ENCODE measurements around the gene ELP5.

ELP5 gene

DNA sequence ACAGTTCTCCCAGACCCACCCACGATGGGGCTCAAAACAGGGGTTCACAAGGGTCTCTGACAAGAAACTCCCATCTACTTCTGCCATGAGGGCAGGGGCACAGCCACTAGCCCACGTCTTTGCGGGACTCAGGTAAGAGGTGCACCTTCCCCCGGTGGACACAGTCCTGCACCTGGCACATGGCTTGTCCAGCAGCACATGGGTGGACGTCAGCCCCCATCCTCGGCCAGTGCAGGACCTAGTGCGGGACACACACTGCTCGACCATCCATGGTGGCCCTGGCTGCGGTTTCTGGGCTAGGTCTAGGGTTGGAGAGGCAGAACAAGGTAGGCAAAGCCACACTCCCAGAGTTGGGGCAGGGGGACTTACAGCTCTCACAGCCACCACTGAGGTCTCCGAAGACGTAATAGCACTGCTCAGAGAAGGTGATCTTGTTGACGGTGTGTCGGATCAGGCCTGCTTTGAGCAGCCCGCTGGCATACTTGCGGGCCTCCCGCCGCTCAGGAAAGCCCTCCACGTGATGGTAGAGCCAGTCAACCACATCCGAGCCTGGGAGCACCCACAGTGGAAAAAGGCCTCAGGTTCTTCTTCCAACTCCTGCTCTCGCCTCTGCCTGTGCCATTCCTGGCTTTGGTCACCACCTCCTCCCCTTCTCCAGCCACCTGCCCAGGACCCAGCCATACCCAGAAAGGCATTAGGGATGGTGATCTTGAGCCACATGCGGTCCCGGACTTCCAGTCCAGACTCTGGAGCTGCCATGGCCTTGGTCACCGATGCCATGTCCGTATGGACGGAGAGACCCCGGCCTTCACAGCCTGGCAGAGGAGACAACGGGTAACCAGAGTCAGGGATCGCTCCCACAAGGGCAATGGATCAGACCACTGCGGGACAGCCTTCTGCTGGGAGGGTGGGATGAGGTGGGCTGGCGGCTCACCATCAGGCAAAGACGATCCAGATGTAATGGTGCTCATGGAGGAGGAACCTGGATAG lies 25.0 kb upstream of the ELP5 start:
- Histone ChIP-seq H2AFZ (ENCODE audit: low read length) (no peak overlapping the region), H3K9ac (ENCODE audit: low read depth, low read length, poor library complexity, severe bottlenecking) (no peak overlapping the region), H3K4me1 (ENCODE audit: insufficient read depth, low read length, poor library complexity, severe bottlenecking) (peaks cover 6% of the 10 kb centered on the region), H3F3A (ENCODE audit: low read depth) (no peaks in the 10 kb centered on the region), H4K20me1 (ENCODE audit: insufficient read depth, low read length, poor library complexity, severe bottlenecking) (peaks cover 6% of the 10 kb centered on the region), H3K36me3 (ENCODE audit: insufficient read depth, low read length) (peaks cover 63% of the 10 kb centered on the region; the same call in 1 of the 2 replicates), H3K27me3 (ENCODE audit: insufficient read depth, low read length, poor library complexity, severe bottlenecking) (no peaks in the 10 kb centered on the region), H3K9me2 (replicated peaks; ENCODE audit: low read depth, low read length) (no peaks in the 10 kb centered on the region), H3K9me3 (ENCODE audit: insufficient read depth, low read depth, low read length) (no peaks in the 10 kb centered on the region), H3K79me2 (ENCODE audit: insufficient read depth, low read length) (peaks cover 35% of the 10 kb centered on the region), H3K4me2 (ENCODE audit: low read depth, low read length, poor library complexity, severe bottlenecking) (no peak overlapping the region), H3K4me3 (ENCODE audit: low read length, poor library complexity, severe bottlenecking) (no peak overlapping the region)
- TF ChIP-seq, protein P1, sequence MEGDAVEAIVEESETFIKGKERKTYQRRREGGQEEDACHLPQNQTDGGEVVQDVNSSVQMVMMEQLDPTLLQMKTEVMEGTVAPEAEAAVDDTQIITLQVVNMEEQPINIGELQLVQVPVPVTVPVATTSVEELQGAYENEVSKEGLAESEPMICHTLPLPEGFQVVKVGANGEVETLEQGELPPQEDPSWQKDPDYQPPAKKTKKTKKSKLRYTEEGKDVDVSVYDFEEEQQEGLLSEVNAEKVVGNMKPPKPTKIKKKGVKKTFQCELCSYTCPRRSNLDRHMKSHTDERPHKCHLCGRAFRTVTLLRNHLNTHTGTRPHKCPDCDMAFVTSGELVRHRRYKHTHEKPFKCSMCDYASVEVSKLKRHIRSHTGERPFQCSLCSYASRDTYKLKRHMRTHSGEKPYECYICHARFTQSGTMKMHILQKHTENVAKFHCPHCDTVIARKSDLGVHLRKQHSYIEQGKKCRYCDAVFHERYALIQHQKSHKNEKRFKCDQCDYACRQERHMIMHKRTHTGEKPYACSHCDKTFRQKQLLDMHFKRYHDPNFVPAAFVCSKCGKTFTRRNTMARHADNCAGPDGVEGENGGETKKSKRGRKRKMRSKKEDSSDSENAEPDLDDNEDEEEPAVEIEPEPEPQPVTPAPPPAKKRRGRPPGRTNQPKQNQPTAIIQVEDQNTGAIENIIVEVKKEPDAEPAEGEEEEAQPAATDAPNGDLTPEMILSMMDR (conservative IDR thresholded peaks at IDR 0.05; ENCODE audit: low read length): no peak
- TF ChIP-seq EZH2phosphoT487 (IDR thresholded peaks at IDR 0.05; ENCODE audit: borderline replicate concordance): no peak

DNA sequence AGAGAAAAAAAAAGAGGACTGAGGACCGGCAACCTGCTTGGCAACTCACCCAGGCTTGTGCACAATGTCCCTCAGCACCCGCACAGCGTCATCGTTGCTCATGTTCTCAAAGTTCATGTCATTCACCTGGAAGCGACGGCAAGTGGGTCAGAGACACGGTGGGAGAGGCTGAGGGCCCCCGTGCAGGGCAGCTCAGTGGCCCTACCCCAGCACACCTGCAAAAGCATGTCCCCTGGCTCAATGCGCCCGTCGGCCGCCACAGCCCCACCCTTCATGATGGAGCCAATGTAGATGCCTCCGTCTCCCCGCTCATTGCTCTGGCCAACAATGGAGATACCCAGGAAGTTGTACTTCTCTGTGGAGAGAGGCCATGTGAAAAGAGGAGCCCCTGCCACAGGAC lies 23.1 kb upstream of the ELP5 start:
- H3K9me3 ChIP-seq (ENCODE audit: insufficient read depth, low read depth, low read length): no peaks in the 10 kb centered on the region
- no peaks in the 10 kb centered on the region for H3K9me2 ChIP-seq (replicated peaks; ENCODE audit: low read depth, low read length)
- TF ChIP-seq, protein P1 (conservative IDR thresholded peaks at IDR 0.05; ENCODE audit: low read length): no peak
- no peak for TF ChIP-seq EZH2phosphoT487 (IDR thresholded peaks at IDR 0.05; ENCODE audit: borderline replicate concordance)
- peaks cover 17% of the 10 kb centered on the region for H3K4me1 ChIP-seq (ENCODE audit: insufficient read depth, low read length, poor library complexity, severe bottlenecking)
- H3K4me2 ChIP-seq (ENCODE audit: low read depth, low read length, poor library complexity, severe bottlenecking): no peak overlapping the region
- H4K20me1 ChIP-seq (ENCODE audit: insufficient read depth, low read length, poor library complexity, severe bottlenecking): peaks cover 15% of the 10 kb centered on the region
- H3K4me3 ChIP-seq (ENCODE audit: low read length, poor library complexity, severe bottlenecking): no peak overlapping the region
- H3K9ac ChIP-seq (ENCODE audit: low read depth, low read length, poor library complexity, severe bottlenecking): no peak overlapping the region
- H2AFZ ChIP-seq (ENCODE audit: low read length): no peak overlapping the region
- H3K27me3 ChIP-seq (ENCODE audit: insufficient read depth, low read length, poor library complexity, severe bottlenecking): no peaks in the 10 kb centered on the region
- no peaks in the 10 kb centered on the region for H3F3A ChIP-seq (ENCODE audit: low read depth)
- peaks cover 54% of the 10 kb centered on the region for H3K79me2 ChIP-seq (ENCODE audit: insufficient read depth, low read length)
- H3K36me3 ChIP-seq (ENCODE audit: insufficient read depth, low read length): peaks cover 46% of the 10 kb centered on the region; the same call in 1 of the 2 replicates

DNA sequence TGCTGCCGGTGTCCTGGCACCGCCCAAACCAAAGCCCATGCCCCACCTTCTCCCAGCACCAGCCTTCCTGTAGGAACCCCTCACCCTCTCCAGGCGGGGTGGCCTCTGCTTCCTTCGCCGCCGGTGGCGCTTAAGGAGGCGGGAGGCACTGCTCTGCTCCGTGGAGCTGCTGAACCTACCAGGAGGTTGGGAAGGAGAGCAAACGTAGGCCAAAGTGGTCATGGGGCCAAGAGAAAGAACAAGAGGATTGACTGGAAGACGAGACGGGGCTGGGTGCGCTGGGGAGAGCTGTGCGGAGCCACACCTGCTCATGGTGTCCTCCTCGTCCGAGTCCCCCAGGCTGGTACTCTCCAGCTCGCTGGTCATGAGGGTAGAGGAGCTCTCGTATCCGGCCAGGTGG lies 22.5 kb upstream of the ELP5 start:
- no peak for TF ChIP-seq EZH2phosphoT487 (IDR thresholded peaks at IDR 0.05; ENCODE audit: borderline replicate concordance)
- TF ChIP-seq, protein P1 (conservative IDR thresholded peaks at IDR 0.05; ENCODE audit: low read length): no peak
- H3K36me3 ChIP-seq (ENCODE audit: insufficient read depth, low read length): peaks cover 42% of the 10 kb centered on the region; the same call in 1 of the 2 replicates
- H3K4me1 ChIP-seq (ENCODE audit: insufficient read depth, low read length, poor library complexity, severe bottlenecking): peaks cover 17% of the 10 kb centered on the region
- no peaks in the 10 kb centered on the region for H3K9me3 ChIP-seq (ENCODE audit: insufficient read depth, low read depth, low read length)
- no peaks in the 10 kb centered on the region for H3K27me3 ChIP-seq (ENCODE audit: insufficient read depth, low read length, poor library complexity, severe bottlenecking)
- H3K9ac ChIP-seq (ENCODE audit: low read depth, low read length, poor library complexity, severe bottlenecking): no peak overlapping the region
- H2AFZ ChIP-seq (ENCODE audit: low read length): no peak overlapping the region
- no peak overlapping the region for H3K4me3 ChIP-seq (ENCODE audit: low read length, poor library complexity, severe bottlenecking)
- H3K4me2 ChIP-seq (ENCODE audit: low read depth, low read length, poor library complexity, severe bottlenecking): no peak overlapping the region
- peaks cover 15% of the 10 kb centered on the region for H4K20me1 ChIP-seq (ENCODE audit: insufficient read depth, low read length, poor library complexity, severe bottlenecking)
- H3K9me2 ChIP-seq (replicated peaks; ENCODE audit: low read depth, low read length): no peaks in the 10 kb centered on the region
- H3F3A ChIP-seq (ENCODE audit: low read depth): no peaks in the 10 kb centered on the region
- peaks cover 58% of the 10 kb centered on the region for H3K79me2 ChIP-seq (ENCODE audit: insufficient read depth, low read length)

All from Loucy (cell line).